Measurements from ENCODE around the gene ABLIM1. TPM values are rescaled to one million over a fixed set of nuclear protein-coding genes. Genes with fewer than 3 reads are reported as not detected.

The ABLIM1 gene
- total and polyA plus RNA-seq, 2 donors (not counting 1 experiment from before 2014, with no cell fraction given), result 5.3 to 13.6 TPM

GRCh38 chr10:114624951-114625780 lies 32.9 kb downstream of the ABLIM1 start:
- Histone ChIP-seq H3K4me3 (replicated peaks in 1 of 4; ENCODE audit: control extremely low read depth in 1 of 4, insufficient read depth in 1 of 4, low read depth in 3 of 4, low read length in 4 of 4) (no peak overlapping the region), H3K4me2 (ENCODE audit: extremely low read depth, insufficient read depth, low read length) (no peak overlapping the region), H4K20me1 (ENCODE audit: control insufficient read depth, extremely low read depth, insufficient read depth, low read length) (no peaks in the 10 kb centered on the region), H3K36me3 (ENCODE audit: control insufficient read depth, insufficient read depth, low read length) (no peaks in the 10 kb centered on the region), H3K9me3 (ENCODE audit: control insufficient read depth, insufficient read depth, low read depth, low read length) (no peaks in the 10 kb centered on the region), H2AFZ (ENCODE audit: low read length) (no peak overlapping the region), H3K79me2 (ENCODE audit: control insufficient read depth, insufficient read depth, low read length) (no peaks in the 10 kb centered on the region), H3K27ac (ENCODE audit: insufficient read depth, low read length) (no peak overlapping the region), H3K27me3 (ENCODE audit: control insufficient read depth, insufficient read depth, low read length) (no peaks in the 10 kb centered on the region), H3K9ac (ENCODE audit: insufficient read depth, low read length) (no peak overlapping the region), H3K4me1 (ENCODE audit: control insufficient read depth, extremely low read depth, insufficient read depth, low read length) (peaks cover 2% of the 10 kb centered on the region)
- TF ChIP-seq CTCF (conservative IDR thresholded peaks at IDR 0.05 in 1 of 2, IDR thresholded peaks at IDR 0.05 in 1 of 2; ENCODE audit: low read depth in 1 of 2, low read length in 2 of 2) (no peak), EZH2 (IDR thresholded peaks at IDR 0.05; ENCODE audit: low read length, missing control alignments) (no peak)
- DNase-seq (ENCODE audit: low read depth in 2 of 2), result peak in 1 of 2 donors; percentile 72

GRCh38 chr10:114624422-114624821 lies 33.7 kb downstream of the ABLIM1 start:
- Histone ChIP-seq H3K27ac (ENCODE audit: insufficient read depth, low read length) (no peak overlapping the region), H3K79me2 (ENCODE audit: control insufficient read depth, insufficient read depth, low read length) (no peaks in the 10 kb centered on the region), H4K20me1 (ENCODE audit: control insufficient read depth, extremely low read depth, insufficient read depth, low read length) (no peaks in the 10 kb centered on the region), H3K36me3 (ENCODE audit: control insufficient read depth, insufficient read depth, low read length) (no peaks in the 10 kb centered on the region), H3K4me1 (ENCODE audit: control insufficient read depth, extremely low read depth, insufficient read depth, low read length) (peaks cover 2% of the 10 kb centered on the region), H2AFZ (ENCODE audit: low read length) (no peak overlapping the region), H3K27me3 (ENCODE audit: control insufficient read depth, insufficient read depth, low read length) (no peaks in the 10 kb centered on the region), H3K4me3 (replicated peaks in 1 of 4; ENCODE audit: control extremely low read depth in 1 of 4, insufficient read depth in 1 of 4, low read depth in 3 of 4, low read length in 4 of 4) (no peak overlapping the region), H3K9ac (ENCODE audit: insufficient read depth, low read length) (no peak overlapping the region), H3K4me2 (ENCODE audit: extremely low read depth, insufficient read depth, low read length) (no peak overlapping the region), H3K9me3 (ENCODE audit: control insufficient read depth, insufficient read depth, low read depth, low read length) (no peaks in the 10 kb centered on the region)
- no peak for DNase-seq (ENCODE audit: low read depth in 2 of 2)
- TF ChIP-seq CTCF (conservative IDR thresholded peaks at IDR 0.05 in 1 of 2, IDR thresholded peaks at IDR 0.05 in 1 of 2; ENCODE audit: low read depth in 1 of 2, low read length in 2 of 2), result no peak
- TF ChIP-seq EZH2 (IDR thresholded peaks at IDR 0.05; ENCODE audit: low read length, missing control alignments), result no peak

- Histone ChIP-seq H3K79me2 (ENCODE audit: control insufficient read depth, insufficient read depth, low read length) (no peaks in the 10 kb centered on the region), H3K27me3 (ENCODE audit: control insufficient read depth, insufficient read depth, low read length) (no peaks in the 10 kb centered on the region), H3K27ac (ENCODE audit: insufficient read depth, low read length) (no peak overlapping the region), H3K36me3 (ENCODE audit: control insufficient read depth, insufficient read depth, low read length) (no peaks in the 10 kb centered on the region), H2AFZ (ENCODE audit: low read length) (no peak overlapping the region), H3K4me1 (ENCODE audit: control insufficient read depth, extremely low read depth, insufficient read depth, low read length) (peaks cover 2% of the 10 kb centered on the region), H4K20me1 (ENCODE audit: control insufficient read depth, extremely low read depth, insufficient read depth, low read length) (no peaks in the 10 kb centered on the region), H3K9ac (ENCODE audit: insufficient read depth, low read length) (no peak overlapping the region), H3K4me3 (replicated peaks in 1 of 4; ENCODE audit: control extremely low read depth in 1 of 4, insufficient read depth in 1 of 4, low read depth in 3 of 4, low read length in 4 of 4) (no peak overlapping the region), H3K4me2 (ENCODE audit: extremely low read depth, insufficient read depth, low read length) (no peak overlapping the region), H3K9me3 (ENCODE audit: control insufficient read depth, insufficient read depth, low read depth, low read length) (no peaks in the 10 kb centered on the region)
- TF ChIP-seq CTCF (conservative IDR thresholded peaks at IDR 0.05 in 1 of 2, IDR thresholded peaks at IDR 0.05 in 1 of 2; ENCODE audit: low read depth in 1 of 2, low read length in 2 of 2) (no peak), EZH2 (IDR thresholded peaks at IDR 0.05; ENCODE audit: low read length, missing control alignments) (no peak)
- DNase-seq (ENCODE audit: low read depth in 2 of 2), result peak; percentile 83 to 95
Measured at GRCh38 chr10:114623661-114624294, 34.3 kb downstream of the ABLIM1 start.

Measured in fibroblast of lung (primary cell).